OCI-LY1 (cell line): ENCODE results near the gene TLR4.

Experiments
- H2AFZ ChIP-seq: fragments of 200-600 bp; sonication (generic), shearing (Covaris generic); 2 replicates; pipeline ENCODE4 v1.6.0; 2014; ENCODE audit warnings: antibody characterized with exemption, mild to moderate bottlenecking, low read length
- H3F3A ChIP-seq: fragments of 200-600 bp; sonication (generic), shearing (Covaris generic); 2 replicates; pipeline ENCODE4 v1.6.0; 2014; ENCODE audit warnings: mild to moderate bottlenecking, antibody characterized with exemption, low read length, moderate library complexity; ENCODE audit not compliant: insufficient read depth
- H3K27ac ChIP-seq: fragments of 200-600 bp; sonication (generic); 2 replicates; pipeline ENCODE4 v1.5.1; 2014; ENCODE audit warnings: low read length, mixed run types, mild to moderate bottlenecking, low read depth; ENCODE audit not compliant: poor library complexity, severe bottlenecking
- H3K27me3 ChIP-seq: fragments of 200-600 bp; sonication (generic); 2 replicates; pipeline ENCODE4 v1.6.0; 2014; ENCODE audit warnings: antibody characterized with exemption, mild to moderate bottlenecking, low read length, moderate library complexity; ENCODE audit not compliant: insufficient read depth
- H3K36me3 ChIP-seq: fragments of 200-600 bp; sonication (generic); 2 replicates; pipeline ENCODE4 v1.6.1; 2014; ENCODE audit warnings: mild to moderate bottlenecking, antibody characterized with exemption, low read length, moderate library complexity, mixed read lengths; ENCODE audit not compliant: insufficient read depth
- H3K4me1 ChIP-seq: fragments of 200-600 bp; sonication (generic); 2 replicates; pipeline ENCODE4 v1.5.1; 2014; ENCODE audit warnings: mild to moderate bottlenecking, low read length, moderate library complexity; ENCODE audit not compliant: insufficient read depth, severe bottlenecking
- H3K4me2 ChIP-seq: fragments of 200-600 bp; sonication (generic), shearing (Covaris generic); 2 replicates; pipeline ENCODE4 v1.6.1; 2014; ENCODE audit warnings: low read length
- H3K4me3 ChIP-seq: fragments of 200-600 bp; sonication (generic); 2 replicates; pipeline ENCODE4 v1.5.1; 2014; ENCODE audit warnings: low read length, low read depth, mild to moderate bottlenecking, mixed read lengths; ENCODE audit not compliant: poor library complexity, severe bottlenecking
- H3K79me2 ChIP-seq: fragments of 200-600 bp; shearing (Covaris generic); 2 replicates; pipeline ENCODE4 v1.6.1; 2016; ENCODE audit warnings: mixed run types, low read length, mixed read lengths; ENCODE audit not compliant: insufficient read depth
- H3K9ac ChIP-seq: fragments of 200-600 bp; sonication (generic), shearing (Covaris generic); 2 replicates; pipeline ENCODE4 v1.6.1; 2014; ENCODE audit warnings: mild to moderate bottlenecking, low read length, mixed read lengths
- H3K9me2 ChIP-seq: fragments of 200-600 bp; sonication (generic), shearing (Covaris generic); 2 replicates; pipeline ENCODE4 v1.6.1; 2014; ENCODE audit warnings: low read depth, mild to moderate bottlenecking, low read length, mixed read lengths
- H3K9me3 ChIP-seq: fragments of 200-600 bp; shearing (Covaris generic); 2 replicates; pipeline ENCODE4 v1.6.1; 2014; ENCODE audit warnings: low read length, mixed read lengths
- H4K20me1 ChIP-seq: fragments of 200-600 bp; sonication (generic), shearing (Covaris generic); 2 replicates; pipeline ENCODE4 v1.6.0; 2016; ENCODE audit warnings: mild to moderate bottlenecking, low read length; ENCODE audit not compliant: insufficient read depth
- CTCF ChIP-seq: fragments of 200-600 bp; sonication (generic), shearing (Covaris generic); IDR thresholded peaks from 2 replicates; pipeline ENCODE4 v1.5.1; 2017; ENCODE audit warnings: mild to moderate bottlenecking, antibody characterized with exemption, low read length, moderate library complexity, mixed read lengths
- EZH2 ChIP-seq: fragments of 200-600 bp; sonication (generic), shearing (Covaris generic); IDR thresholded peaks from 2 replicates; pipeline ENCODE4 v1.8.0; 2017; ENCODE audit warnings: borderline replicate concordance, mixed run types, mild to moderate bottlenecking, antibody characterized with exemption, low read length, moderate library complexity, mixed read lengths

Gene TLR4

DNA sequence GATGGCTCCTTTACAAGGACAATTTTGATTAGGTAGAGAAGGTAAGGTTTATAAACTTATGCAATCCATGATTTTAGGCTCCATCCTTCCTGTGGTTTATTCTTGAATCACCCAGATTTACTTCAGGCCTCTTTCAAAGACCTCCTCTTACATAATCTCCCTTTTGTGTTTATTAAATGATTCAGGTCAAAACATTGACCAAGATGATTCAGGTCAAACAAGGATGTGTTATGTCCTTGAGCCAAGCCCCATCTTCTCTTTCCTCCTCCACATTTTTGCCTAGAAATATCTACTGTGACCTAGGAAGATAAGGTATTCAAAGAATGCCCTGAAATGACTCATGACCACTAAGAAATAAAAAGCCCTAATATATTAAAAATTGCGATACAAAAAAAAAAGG, 31.8 kb upstream of the TLR4 start:
- Histone ChIP-seq H3K4me1 (no peaks in the 10 kb centered on the region), H3K9ac (no peak overlapping the region), H3K27ac (no peak overlapping the region), H3K9me3 (no peaks in the 10 kb centered on the region), H3F3A (no peaks in the 10 kb centered on the region), H3K36me3 (no peaks in the 10 kb centered on the region), H2AFZ (no peak overlapping the region), H3K4me3 (no peak overlapping the region), H4K20me1 (no peaks in the 10 kb centered on the region), H3K4me2 (no peak overlapping the region), H3K9me2 (no peaks in the 10 kb centered on the region), H3K79me2 (no peaks in the 10 kb centered on the region), H3K27me3 (no peaks in the 10 kb centered on the region)
- TF ChIP-seq CTCF (no peak), EZH2 (no peak)

- no peaks in the 10 kb centered on the region for H3K9me3 ChIP-seq
- no peaks in the 10 kb centered on the region for H3K27me3 ChIP-seq
- H3K27ac ChIP-seq, result no peak overlapping the region
- no peaks in the 10 kb centered on the region for H3K4me1 ChIP-seq
- no peaks in the 10 kb centered on the region for H3K79me2 ChIP-seq
- H3F3A ChIP-seq, result no peaks in the 10 kb centered on the region
- H3K9me2 ChIP-seq, result no peaks in the 10 kb centered on the region
- no peak for TF ChIP-seq CTCF
- TF ChIP-seq EZH2, result no peak
- H2AFZ ChIP-seq, result no peak overlapping the region
- no peak overlapping the region for H3K4me2 ChIP-seq
- H3K36me3 ChIP-seq, result no peaks in the 10 kb centered on the region
- H3K4me3 ChIP-seq, result no peak overlapping the region
- no peaks in the 10 kb centered on the region for H4K20me1 ChIP-seq
- no peak overlapping the region for H3K9ac ChIP-seq
Measured at GRCh38 chr9:117677572-117677971, 26.6 kb upstream of the TLR4 start.

DNA sequence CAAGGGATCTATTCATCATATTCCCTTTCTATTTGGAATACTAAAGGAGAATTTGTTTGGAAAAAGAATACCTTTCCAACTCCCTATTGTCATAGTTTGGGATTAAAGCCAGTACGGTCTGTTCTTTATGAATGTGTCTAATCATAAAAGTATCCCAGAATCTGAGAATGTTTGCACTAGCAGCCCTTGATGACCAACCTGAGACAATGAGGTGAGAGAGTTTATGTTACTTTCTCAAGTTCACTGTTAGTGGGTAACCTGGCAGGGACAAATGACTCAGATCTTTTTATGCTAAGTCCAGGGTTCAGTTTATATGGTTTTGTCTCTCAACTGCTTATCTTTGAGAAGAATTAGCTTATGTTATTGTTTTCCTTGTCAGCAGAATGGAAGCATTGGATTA, 25.3 kb upstream of the TLR4 start:
- no peaks in the 10 kb centered on the region for H3K79me2 ChIP-seq
- H2AFZ ChIP-seq, result no peak overlapping the region
- no peak overlapping the region for H3K27ac ChIP-seq
- H4K20me1 ChIP-seq, result no peaks in the 10 kb centered on the region
- H3K36me3 ChIP-seq, result no peaks in the 10 kb centered on the region
- no peak for TF ChIP-seq EZH2
- H3K4me2 ChIP-seq, result no peak overlapping the region
- H3K27me3 ChIP-seq, result no peaks in the 10 kb centered on the region
- no peak overlapping the region for H3K4me3 ChIP-seq
- H3K9me3 ChIP-seq, result no peaks in the 10 kb centered on the region
- no peaks in the 10 kb centered on the region for H3F3A ChIP-seq
- H3K4me1 ChIP-seq, result no peaks in the 10 kb centered on the region
- no peaks in the 10 kb centered on the region for H3K9me2 ChIP-seq
- H3K9ac ChIP-seq, result no peak overlapping the region

- Histone ChIP-seq H3K79me2 (no peaks in the 10 kb centered on the region), H3K4me1 (no peaks in the 10 kb centered on the region), H3K27me3 (no peaks in the 10 kb centered on the region), H3K9me3 (no peaks in the 10 kb centered on the region), H3K4me3 (no peak overlapping the region), H3K36me3 (no peaks in the 10 kb centered on the region), H2AFZ (no peak overlapping the region), H3K27ac (no peak overlapping the region), H3K9me2 (no peaks in the 10 kb centered on the region), H4K20me1 (no peaks in the 10 kb centered on the region), H3K4me2 (peak overlapping the region; percentile 25; the same call in 1 of the 2 replicates), H3K9ac (no peak overlapping the region), H3F3A (no peaks in the 10 kb centered on the region)
- TF ChIP-seq EZH2, result no peak
- no peak for TF ChIP-seq CTCF
Measured at GRCh38 chr9:117679416-117679815, 24.8 kb upstream of the TLR4 start.
